Vagina (tissue), 2 donors: Measurements from ENCODE around the gene KIRREL3. TPM values are rescaled to one million over a fixed set of nuclear protein-coding genes. Genes with fewer than 3 reads are reported as not detected.

ENCODE experiments used
- DNase-seq, 2 donors: peaks; one replicate each; pipeline ENCODE4 v3.0.0-alpha.2; 2017; ENCODE audit errors: extremely low spot score in 2 of 2
- H3K27ac ChIP-seq: fragments of 200-600 bp; sonication (generic); one replicate; pipeline ENCODE4 v1.5.1; 2019
- H3K27me3 ChIP-seq: fragments of 200-600 bp; sonication (generic); one replicate; pipeline ENCODE4 v1.5.1; 2019
- H3K36me3 ChIP-seq, 2 donors: fragments of 200-600 bp; sonication (generic); one replicate each; pipeline ENCODE4 v1.5.1; 2017 to 2019
- H3K4me1 ChIP-seq: fragments of 200-600 bp; sonication (generic); one replicate; pipeline ENCODE4 v1.5.1; 2019
- H3K4me3 ChIP-seq, 2 donors: fragments of 200-600 bp; sonication (generic); 1 replicate in 1 of 2; 2 replicates in 1 of 2; pipeline ENCODE4 v1.5.1; 2016 to 2019
- H3K9me3 ChIP-seq: fragments of 200-600 bp; sonication (generic); one replicate; pipeline ENCODE4 v1.5.1; 2019
- POLR2A ChIP-seq, 2 donors: fragments of 450-650 bp; IDR thresholded peaks; one replicate each; pipeline ENCODE4 v1.6.1; 2017; ENCODE audit warnings: antibody characterized with exemption in 2 of 2, mild to moderate bottlenecking in 2 of 2, moderate library complexity in 2 of 2
- POLR2AphosphoS5 ChIP-seq, 2 donors: sonication (generic); formaldehyde crosslinking; IDR thresholded peaks; one replicate each; pipeline ENCODE4 v1.9.0; 2017; ENCODE audit warnings: antibody characterized with exemption in 2 of 2, mild to moderate bottlenecking in 2 of 2, low read depth in 1 of 2; ENCODE audit not compliant: insufficient read depth in 1 of 2
- intact Hi-C: fragments of 100-400 bp; cut with DNase I; formaldehyde crosslinking; loops from one replicate; pipeline ENCODE4 v1.15.1; 2023
- total RNA-seq: library from RNA; depleted of rRNA; stranded (reverse); fragments of >200 nt; gene quantifications from one replicate; pipeline ENCODE4 v1.2.3, GENCODE V29; 2016
- TF ChIP-seq, protein P1 (sequence below), 3 experiments: fragments of 450-650 bp in 2 of 3; fragments of 200-600 bp in 1 of 3; sonication (generic) in 1 of 3; IDR thresholded peaks; one replicate each; pipeline ENCODE4 v1.5.1; 2017 to 2019; ENCODE audit warnings: antibody characterized with exemption in 3 of 3, mild to moderate bottlenecking in 2 of 3, moderate library complexity in 2 of 3

The KIRREL3 gene
- total RNA-seq, 1 donor from 2014 or later: not detected

GRCh38 chr11:126469311-126469710 lies 531.3 kb downstream of the KIRREL3 start:
- TF ChIP-seq POLR2A (IDR thresholded peaks at IDR 0.05): no peak
- no peak for TF ChIP-seq POLR2AphosphoS5 (IDR thresholded peaks at IDR 0.05; ENCODE audit: insufficient read depth in 1 of 2, low read depth in 1 of 2)
- TF ChIP-seq, protein P1, sequence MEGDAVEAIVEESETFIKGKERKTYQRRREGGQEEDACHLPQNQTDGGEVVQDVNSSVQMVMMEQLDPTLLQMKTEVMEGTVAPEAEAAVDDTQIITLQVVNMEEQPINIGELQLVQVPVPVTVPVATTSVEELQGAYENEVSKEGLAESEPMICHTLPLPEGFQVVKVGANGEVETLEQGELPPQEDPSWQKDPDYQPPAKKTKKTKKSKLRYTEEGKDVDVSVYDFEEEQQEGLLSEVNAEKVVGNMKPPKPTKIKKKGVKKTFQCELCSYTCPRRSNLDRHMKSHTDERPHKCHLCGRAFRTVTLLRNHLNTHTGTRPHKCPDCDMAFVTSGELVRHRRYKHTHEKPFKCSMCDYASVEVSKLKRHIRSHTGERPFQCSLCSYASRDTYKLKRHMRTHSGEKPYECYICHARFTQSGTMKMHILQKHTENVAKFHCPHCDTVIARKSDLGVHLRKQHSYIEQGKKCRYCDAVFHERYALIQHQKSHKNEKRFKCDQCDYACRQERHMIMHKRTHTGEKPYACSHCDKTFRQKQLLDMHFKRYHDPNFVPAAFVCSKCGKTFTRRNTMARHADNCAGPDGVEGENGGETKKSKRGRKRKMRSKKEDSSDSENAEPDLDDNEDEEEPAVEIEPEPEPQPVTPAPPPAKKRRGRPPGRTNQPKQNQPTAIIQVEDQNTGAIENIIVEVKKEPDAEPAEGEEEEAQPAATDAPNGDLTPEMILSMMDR (IDR thresholded peaks at IDR 0.05): no peak
- H3K4me3 ChIP-seq: no peak overlapping the region
- no peak for DNase-seq
- intact Hi-C loops: no loop called here
- no peaks in the 10 kb centered on the region for H3K9me3 ChIP-seq
- peaks cover 4% of the 10 kb centered on the region for H3K4me1 ChIP-seq
- no peak overlapping the region for H3K27ac ChIP-seq
- no peaks in the 10 kb centered on the region for H3K27me3 ChIP-seq
- no peaks in the 10 kb centered on the region for H3K36me3 ChIP-seq

GRCh38 chr11:126468102-126468521 lies 532.5 kb downstream of the KIRREL3 start:
- no peaks in the 10 kb centered on the region for H3K27me3 ChIP-seq
- no peak overlapping the region for H3K27ac ChIP-seq
- H3K4me3 ChIP-seq: no peak overlapping the region
- no peaks in the 10 kb centered on the region for H3K36me3 ChIP-seq
- intact Hi-C loops: no loop called here
- H3K9me3 ChIP-seq: no peaks in the 10 kb centered on the region
- peaks cover 4% of the 10 kb centered on the region for H3K4me1 ChIP-seq
- TF ChIP-seq POLR2A (IDR thresholded peaks at IDR 0.05) (no peak), POLR2AphosphoS5 (IDR thresholded peaks at IDR 0.05; ENCODE audit: insufficient read depth in 1 of 2, low read depth in 1 of 2) (no peak)
- TF ChIP-seq, protein P1 (IDR thresholded peaks at IDR 0.05): no peak
- DNase-seq: no peak

- TF ChIP-seq, protein P1 (IDR thresholded peaks at IDR 0.05): no peak
- TF ChIP-seq POLR2A (IDR thresholded peaks at IDR 0.05) (no peak), POLR2AphosphoS5 (IDR thresholded peaks at IDR 0.05; ENCODE audit: insufficient read depth in 1 of 2, low read depth in 1 of 2) (no peak)
- H3K27me3 ChIP-seq: no peaks in the 10 kb centered on the region
- H3K4me3 ChIP-seq: no peak overlapping the region
- intact Hi-C loops: no loop called here
- no peaks in the 10 kb centered on the region for H3K36me3 ChIP-seq
- no peak overlapping the region for H3K27ac ChIP-seq
- no peaks in the 10 kb centered on the region for H3K9me3 ChIP-seq
- no peak for DNase-seq
- H3K4me1 ChIP-seq: peaks cover 4% of the 10 kb centered on the region
These were observed 533.1 kb downstream of the KIRREL3 start for GRCh38 chr11:126467471-126467870.

- Histone ChIP-seq H3K27ac (no peak overlapping the region), H3K9me3 (no peaks in the 10 kb centered on the region), H3K27me3 (no peaks in the 10 kb centered on the region), H3K4me3 (no peak overlapping the region), H3K4me1 (peaks cover 4% of the 10 kb centered on the region), H3K36me3 (no peaks in the 10 kb centered on the region)
- TF ChIP-seq POLR2A (IDR thresholded peaks at IDR 0.05): no peak
- intact Hi-C loops: no loop called here
- no peak for DNase-seq
These were observed 533.6 kb downstream of the KIRREL3 start for GRCh38 chr11:126467046-126467370.

DNA sequence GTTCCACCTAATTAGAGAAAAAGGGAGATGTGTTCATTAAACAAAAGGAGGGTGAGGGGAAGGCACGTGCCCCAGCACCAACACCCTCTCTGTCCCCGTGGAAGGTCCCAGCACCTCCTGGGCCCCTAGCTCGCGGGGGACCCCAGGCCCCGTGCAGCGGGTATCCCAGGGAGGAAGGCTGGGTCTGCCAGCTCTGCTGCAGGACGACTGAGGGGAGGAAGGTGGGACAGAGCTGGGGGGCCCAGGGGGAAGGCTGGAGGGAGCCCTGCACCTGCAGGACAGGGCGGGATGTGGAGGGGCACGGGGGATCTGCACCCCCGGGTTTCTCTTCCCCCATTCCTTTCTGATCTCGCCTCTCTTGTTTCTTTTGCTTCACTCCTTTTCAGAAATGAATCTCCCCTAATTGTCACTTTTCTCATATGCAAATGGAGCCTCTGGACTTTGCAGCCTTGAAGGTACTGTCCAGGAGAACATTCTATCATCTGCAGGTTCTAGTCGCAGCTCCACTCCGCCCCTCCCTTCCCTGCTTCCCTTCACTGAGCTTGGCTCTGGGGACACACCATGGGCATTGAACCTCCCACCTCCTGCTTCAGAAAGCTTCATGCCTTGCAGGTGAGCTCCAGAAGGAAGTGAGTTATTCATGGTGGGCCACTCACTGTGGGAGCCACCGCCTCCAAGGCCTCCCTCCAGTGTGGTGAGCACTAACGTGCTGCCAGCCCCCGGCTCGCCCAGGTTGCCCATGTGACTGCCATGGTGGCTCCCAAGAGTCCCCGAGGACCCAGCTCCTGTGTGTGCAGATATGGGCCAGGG lies 534.1 kb downstream of the KIRREL3 start:
- no peak for DNase-seq
- H3K4me3 ChIP-seq: no peak overlapping the region
- no peaks in the 10 kb centered on the region for H3K36me3 ChIP-seq
- no peaks in the 10 kb centered on the region for H3K27me3 ChIP-seq
- no peak overlapping the region for H3K27ac ChIP-seq
- TF ChIP-seq POLR2A (IDR thresholded peaks at IDR 0.05) (no peak), POLR2AphosphoS5 (IDR thresholded peaks at IDR 0.05; ENCODE audit: insufficient read depth in 1 of 2, low read depth in 1 of 2) (no peak)
- TF ChIP-seq, protein P1 (IDR thresholded peaks at IDR 0.05): no peak
- H3K4me1 ChIP-seq: peaks cover 4% of the 10 kb centered on the region
- intact Hi-C loops: no loop called here
- no peaks in the 10 kb centered on the region for H3K9me3 ChIP-seq
